Spleen (tissue), 7 donors: ENCODE measurements around the gene CBX1.
A peak's percentile ranks its signal among the peaks of the same experiment; 100 is the strongest.

Experiments used
- CTCF ChIP-seq, 11 experiments: fragments of 200-600 bp in 7 of 11; fragments of 450-650 bp in 4 of 11; sonication (generic) in 4 of 11; IDR thresholded peaks in 8 of 11; conservative IDR thresholded peaks in 3 of 11; 1 replicate in 7 of 11; 2 replicates in 4 of 11; pipeline versions ENCODE4 v1.4.0 to v1.8.0; 2016 to 2021; ENCODE audit warnings: antibody characterized with exemption in 11 of 11, inconsistent platforms in 4 of 11, mild to moderate bottlenecking in 1 of 11
- POLR2A ChIP-seq, 3 donors: fragments of 450-650 bp; IDR thresholded peaks; one replicate each; pipeline ENCODE4 v1.5.1; 2017; ENCODE audit warnings: antibody characterized with exemption in 3 of 3, mild to moderate bottlenecking in 1 of 3
- donor health status: DM: no; HTN: no; CAD: no; lungs with moderate emphysema.
- donor health status: DM: no; HTN: no; CAD: no.
- donor health status: DM: no; HTN: no; CAD: no.

GRCh38 chr17:48048384-48049126, 52.7 kb downstream of the CBX1 start:
- TF ChIP-seq CTCF (IDR thresholded peaks at IDR 0.05 in 8 of 11, conservative IDR thresholded peaks at IDR 0.05 in 3 of 11) (peak in 2 of 11 experiments; percentile 0 to 11), POLR2A (IDR thresholded peaks at IDR 0.05) (peak in 1 of 3 donors; percentile 68)
